ENCODE data around the gene GMCL1.

The GMCL1 gene

GRCh38 chr2:69786052-69786560, 43.4 kb upstream of the GMCL1 start:
- no peak overlapping the region for H3K4me3 ChIP-seq (ENCODE audit: low read depth, low read length)

GRCh38 chr2:69789175-69789721, 40.2 kb upstream of the GMCL1 start:
- no peaks in the 10 kb centered on the region for H3K36me3 ChIP-seq
- no peaks in the 10 kb centered on the region for H3K27me3 ChIP-seq
- no peak overlapping the region for H3K4me3 ChIP-seq (ENCODE audit: low read depth, low read length)
- no peaks in the 10 kb centered on the region for H3K4me1 ChIP-seq
- DNase-seq = no peak
- H3K9me3 ChIP-seq = no peaks in the 10 kb centered on the region
- no peak for TF ChIP-seq CTCF (IDR thresholded peaks at IDR 0.05; ENCODE audit: low read depth, low read length)

More at GRCh38 chr2:69786052-69786560, 43.4 kb upstream of the GMCL1 start:
- Histone ChIP-seq H3K4me1 (no peaks in the 10 kb centered on the region), H3K9me3 (no peaks in the 10 kb centered on the region), H3K36me3 (no peaks in the 10 kb centered on the region), H3K27me3 (no peaks in the 10 kb centered on the region)
- no peak for DNase-seq
- TF ChIP-seq CTCF (IDR thresholded peaks at IDR 0.05; ENCODE audit: low read depth, low read length) = no peak

- Histone ChIP-seq H3K4me1 (no peaks in the 10 kb centered on the region), H3K4me3 (ENCODE audit: low read depth, low read length) (no peak overlapping the region)
These were observed 39.5 kb upstream of the GMCL1 start for GRCh38 chr2:69789772-69790600.

GRCh38 chr2:69790601-69790959, 38.9 kb upstream of the GMCL1 start:
- DNase-seq = no peak
- Histone ChIP-seq H3K4me3 (ENCODE audit: low read depth, low read length) (no peak overlapping the region), H3K9me3 (no peaks in the 10 kb centered on the region), H3K4me1 (no peaks in the 10 kb centered on the region), H3K27me3 (no peaks in the 10 kb centered on the region), H3K36me3 (no peaks in the 10 kb centered on the region)
- TF ChIP-seq CTCF (IDR thresholded peaks at IDR 0.05; ENCODE audit: low read depth, low read length) = no peak

More at GRCh38 chr2:69789772-69790600, 39.5 kb upstream of the GMCL1 start:
- Histone ChIP-seq H3K36me3 (no peaks in the 10 kb centered on the region), H3K27me3 (no peaks in the 10 kb centered on the region), H3K9me3 (no peaks in the 10 kb centered on the region)
- TF ChIP-seq CTCF (IDR thresholded peaks at IDR 0.05; ENCODE audit: low read depth, low read length) = no peak
- no peak for DNase-seq

GRCh38 chr2:69791045-69791444, 38.4 kb upstream of the GMCL1 start:
- no peak for TF ChIP-seq CTCF (IDR thresholded peaks at IDR 0.05; ENCODE audit: low read depth, low read length)
- no peak for DNase-seq
- Histone ChIP-seq H3K4me1 (no peaks in the 10 kb centered on the region), H3K36me3 (no peaks in the 10 kb centered on the region), H3K4me3 (ENCODE audit: low read depth, low read length) (no peak overlapping the region), H3K27me3 (no peaks in the 10 kb centered on the region), H3K9me3 (no peaks in the 10 kb centered on the region)

- H3K36me3 ChIP-seq = no peaks in the 10 kb centered on the region
- H3K4me1 ChIP-seq = no peaks in the 10 kb centered on the region
- H3K4me3 ChIP-seq (ENCODE audit: low read depth, low read length) = no peak overlapping the region
- TF ChIP-seq CTCF (IDR thresholded peaks at IDR 0.05; ENCODE audit: low read depth, low read length) = no peak
- H3K9me3 ChIP-seq = no peaks in the 10 kb centered on the region
- H3K27me3 ChIP-seq = no peaks in the 10 kb centered on the region
- DNase-seq = no peak
These were observed 33.3 kb upstream of the GMCL1 start for GRCh38 chr2:69796174-69796573.
